ENCODE results near the gene FGFR1OP2. TPM values are rescaled to one million over a fixed set of nuclear protein-coding genes. Genes with fewer than 3 reads are reported as not detected.

Gene FGFR1OP2
- total RNA-seq, 1 donor from 2014 or later: 37.6 TPM

GRCh38 chr12:26979733-26980132, 41.5 kb downstream of the FGFR1OP2 start:
- no peak overlapping the region for H3K4me3 Mint-ChIP-seq (ENCODE audit: unreplicated experiment)
- no peaks in the 10 kb centered on the region for H3K9me3 Mint-ChIP-seq (ENCODE audit: low read depth)
- H3K27ac Mint-ChIP-seq (ENCODE audit: unreplicated experiment): no peak overlapping the region
- H3K36me3 Mint-ChIP-seq (ENCODE audit: low read depth): peaks cover 23% of the 10 kb centered on the region
- TF ChIP-seq CTCF (IDR thresholded peaks at IDR 0.05): no peak
- no peaks in the 10 kb centered on the region for H3K4me1 Mint-ChIP-seq (ENCODE audit: low read depth)
- DNase-seq (ENCODE audit: low spot score): no peak
- H3K27me3 Mint-ChIP-seq (ENCODE audit: low read depth): no peaks in the 10 kb centered on the region

GRCh38 chr12:26982866-26983265, 44.6 kb downstream of the FGFR1OP2 start:
- no peak for TF ChIP-seq CTCF (IDR thresholded peaks at IDR 0.05)
- no peaks in the 10 kb centered on the region for H3K4me1 Mint-ChIP-seq (ENCODE audit: low read depth)
- no peak overlapping the region for H3K4me3 Mint-ChIP-seq (ENCODE audit: unreplicated experiment)
- no peak overlapping the region for H3K27ac Mint-ChIP-seq (ENCODE audit: unreplicated experiment)
- peaks cover 21% of the 10 kb centered on the region for H3K36me3 Mint-ChIP-seq (ENCODE audit: low read depth)
- no peaks in the 10 kb centered on the region for H3K27me3 Mint-ChIP-seq (ENCODE audit: low read depth)
- no peak for DNase-seq (ENCODE audit: low spot score)
- H3K9me3 Mint-ChIP-seq (ENCODE audit: low read depth): no peaks in the 10 kb centered on the region

GRCh38 chr12:26987634-26988424, 49.6 kb downstream of the FGFR1OP2 start:
- no peak overlapping the region for H3K4me3 Mint-ChIP-seq (ENCODE audit: unreplicated experiment)
- no peaks in the 10 kb centered on the region for H3K9me3 Mint-ChIP-seq (ENCODE audit: low read depth)
- no peak for DNase-seq (ENCODE audit: low spot score)
- no peak for TF ChIP-seq CTCF (IDR thresholded peaks at IDR 0.05)
- H3K27ac Mint-ChIP-seq (ENCODE audit: unreplicated experiment): no peak overlapping the region
- H3K27me3 Mint-ChIP-seq (ENCODE audit: low read depth): no peaks in the 10 kb centered on the region
- H3K4me1 Mint-ChIP-seq (ENCODE audit: low read depth): no peaks in the 10 kb centered on the region
- peaks cover 20% of the 10 kb centered on the region for H3K36me3 Mint-ChIP-seq (ENCODE audit: low read depth)

- TF ChIP-seq CTCF (IDR thresholded peaks at IDR 0.05): no peak
- Mint-ChIP-seq H3K9me3 (ENCODE audit: low read depth) (no peaks in the 10 kb centered on the region), H3K4me1 (ENCODE audit: low read depth) (no peaks in the 10 kb centered on the region), H3K27me3 (ENCODE audit: low read depth) (no peaks in the 10 kb centered on the region), H3K4me3 (ENCODE audit: unreplicated experiment) (no peak overlapping the region), H3K36me3 (ENCODE audit: low read depth) (peaks cover 21% of the 10 kb centered on the region), H3K27ac (ENCODE audit: unreplicated experiment) (no peak overlapping the region)
- no peak for DNase-seq (ENCODE audit: low spot score)
Observed at GRCh38 chr12:26988703-26989102, 50.4 kb downstream of the FGFR1OP2 start.

- H3K27ac Mint-ChIP-seq (ENCODE audit: unreplicated experiment): no peak overlapping the region
- H3K9me3 Mint-ChIP-seq (ENCODE audit: low read depth): no peaks in the 10 kb centered on the region
- no peak for DNase-seq (ENCODE audit: low spot score)
- TF ChIP-seq CTCF (IDR thresholded peaks at IDR 0.05): no peak
- H3K36me3 Mint-ChIP-seq (ENCODE audit: low read depth): peaks cover 21% of the 10 kb centered on the region
- H3K27me3 Mint-ChIP-seq (ENCODE audit: low read depth): no peaks in the 10 kb centered on the region
- no peaks in the 10 kb centered on the region for H3K4me1 Mint-ChIP-seq (ENCODE audit: low read depth)
- H3K4me3 Mint-ChIP-seq (ENCODE audit: unreplicated experiment): no peak overlapping the region
Observed at GRCh38 chr12:26989873-26990272, 51.6 kb downstream of the FGFR1OP2 start.

Measured in chondrocyte (in vitro differentiated cells).